Myometrial cell (primary cell): Measurements from ENCODE around the gene BIK. TPM values are rescaled to one million over a fixed set of nuclear protein-coding genes. Genes with fewer than 3 reads are reported as not detected.

Experiments
- total RNA-seq: library from RNA; depleted of rRNA; stranded (reverse); fragments of >200 nt; gene quantifications from 2 replicates; pipeline ENCODE4 v1.2.3, GENCODE V29; 2015

The BIK gene
- not detected in 2 replicates for total RNA-seq

GRCh38 chr22:43110444-43110926, at the start of gene BIK:
Gene BIK, plus strand, starts transcription at chr22:43110750. Its CDS starts 13,273 bp downstream, at chr22:43124023.

GRCh38 chr22:43088984-43089717, 21.4 kb upstream of the BIK start, which contains the start of gene TTLL1:
Gene TTLL1, minus strand, starts transcription at chr22:43089391. Its CDS starts 13,805 bp downstream, at chr22:43075586.

GRCh38 chr22:43142880-43143562, 32.5 kb downstream of the BIK start, which contains the start of gene MCAT:
Gene MCAT, minus strand, starts transcription at chr22:43143398. Its CDS starts 50 bp downstream, at chr22:43143348.

GRCh38 chr22:43151251-43152002, 40.9 kb downstream of the BIK start, which contains the start of gene TSPO:
Gene TSPO, plus strand, starts transcription at chr22:43151559. Its CDS starts 7,680 bp downstream, at chr22:43159239.

Other genes starting within 250 kb of the BIK start
- gene PACSIN2, start 95.6 kb upstream of the BIK start, total RNA-seq, result 42.1 and 50.0 TPM in 2 replicates
- 9.7 and 11.2 TPM in 2 replicates for gene TTLL1, start 21.4 kb upstream of the BIK start, total RNA-seq
- 28.0 and 29.7 TPM in 2 replicates for gene MCAT, start 32.6 kb downstream of the BIK start, total RNA-seq
- gene TSPO, start 40.8 kb downstream of the BIK start, total RNA-seq, result 821 and 840 TPM in 2 replicates
- gene TTLL12, start 76.4 kb downstream of the BIK start, total RNA-seq, result 33.5 and 35.7 TPM in 2 replicates
- gene SCUBE1, start 232.6 kb downstream of the BIK start, total RNA-seq, result not detected in 2 replicates